ENCODE measurements around the gene FFAR3. TPM values are rescaled to one million over a fixed set of nuclear protein-coding genes. Genes with fewer than 3 reads are reported as not detected.

FFAR3 gene
- total and polyA plus RNA-seq, 7 experiments from 2014 or later: 0.31 to 0.91 (median 0.72) TPM; not detected in 4

- ATAC-seq (no peak), DNase-seq (peak in 1 of 9 donors; percentile 19)
- no peaks in the 10 kb centered on the region for H3K36me3 Mint-ChIP-seq
- no peak overlapping the region for H3K4me3 Mint-ChIP-seq
- POLR2A ChIA-PET: no interaction called here
- Histone ChIP-seq H3K4me3 (ENCODE audit: low read length) (no peak overlapping the region), H3K27ac (ENCODE audit: low read depth, low read length) (no peak overlapping the region), H3K27me3 (ENCODE audit: control insufficient read depth in 2 of 2, insufficient read depth in 2 of 2, low read length in 2 of 2) (no peaks in the 10 kb centered on the region), H3K9me3 (ENCODE audit: control insufficient read depth in 2 of 3, low read length in 3 of 3) (no peaks in the 10 kb centered on the region), H3K4me1 (ENCODE audit: control insufficient read depth in 2 of 2, insufficient read depth in 2 of 2, low read length in 2 of 2) (peaks cover 18 to 22% of the 10 kb centered on the region in 2 donors), H3K36me3 (ENCODE audit: control insufficient read depth in 2 of 3, insufficient read depth in 3 of 3, low read length in 3 of 3) (no peaks in the 10 kb centered on the region)
- H3K9me3 Mint-ChIP-seq: peaks cover 0 to 3% (median 0%) of the 10 kb centered on the region in 11 donors
- CTCF ChIA-PET: interaction anchor here (0.6 kb wide), 1 partner anchor 367 kb away, joined by 3 read pairs; no protein-coding TSS in a partner anchor
- intact Hi-C loops (cut with micrococcal nuclease): loop anchor here in 1 of 2 donors (10.0 kb wide), 1 partner anchor 200 kb away; the partner anchor contains the start of gene FXYD7
- H3K27ac Mint-ChIP-seq: no peak overlapping the region
- H3K27me3 Mint-ChIP-seq: peaks cover 0 to 17% (median 4%) of the 10 kb centered on the region in 5 donors
- peaks cover 25 to 36% (median 27%) of the 10 kb centered on the region in 7 donors for H3K4me1 Mint-ChIP-seq
These were observed 13.7 kb upstream of the FFAR3 start for GRCh38 chr19:35344511-35345031.

GRCh38 chr19:35345671-35346111 lies 12.6 kb upstream of the FFAR3 start:
- ATAC-seq: no peak
- no peaks in the 10 kb centered on the region for H3K9me3 ChIP-seq (ENCODE audit: control insufficient read depth in 2 of 3, low read length in 3 of 3)
- intact Hi-C loops (cut with micrococcal nuclease): loop anchor here (2.0 to 10.0 kb wide), 2 partner anchors 77 to 201 kb away; partner anchors contain the start of genes USF2 (in 2 of the 2) and FXYD7 (in 1 of the 2)
- peaks cover 25 to 38% (median 27%) of the 10 kb centered on the region in 7 donors for H3K4me1 Mint-ChIP-seq
- H3K27ac ChIP-seq (ENCODE audit: low read depth, low read length): no peak overlapping the region
- no peaks in the 10 kb centered on the region for H3K36me3 ChIP-seq (ENCODE audit: control insufficient read depth in 2 of 3, insufficient read depth in 3 of 3, low read length in 3 of 3)
- peaks cover 0 to 17% (median 4%) of the 10 kb centered on the region in 5 donors for H3K27me3 Mint-ChIP-seq
- DNase-seq: no peak
- H3K9me3 Mint-ChIP-seq: peaks cover 0 to 3% (median 0%) of the 10 kb centered on the region in 11 donors
- POLR2A ChIA-PET: interaction anchor here (1.2 kb wide), 1 partner anchor 142 kb away, joined by 3 read pairs; no protein-coding TSS in a partner anchor
- H3K36me3 Mint-ChIP-seq: no peaks in the 10 kb centered on the region
- H3K27me3 ChIP-seq (ENCODE audit: control insufficient read depth in 2 of 2, insufficient read depth in 2 of 2, low read length in 2 of 2): no peaks in the 10 kb centered on the region
- H3K4me3 Mint-ChIP-seq: peak overlapping the region in 4 of 10 donors; percentile 33 to 71 (median 60)
- no peak overlapping the region for H3K4me3 ChIP-seq (ENCODE audit: low read length)
- CTCF ChIA-PET: interaction anchor here (0.6 kb wide), 1 partner anchor 116 kb away, joined by 4 read pairs; no protein-coding TSS in a partner anchor
- H3K27ac Mint-ChIP-seq: peak overlapping the region in 2 of 9 donors; percentile 19 to 77
- H3K4me1 ChIP-seq (ENCODE audit: control insufficient read depth in 2 of 2, insufficient read depth in 2 of 2, low read length in 2 of 2): peaks cover 18 to 22% of the 10 kb centered on the region in 2 donors

GRCh38 chr19:35346193-35347052 lies 11.8 kb upstream of the FFAR3 start:
- ATAC-seq (peak; percentile 85), DNase-seq (peak; percentile 46 to 84 (median 70))
- peaks cover 0 to 17% (median 4%) of the 10 kb centered on the region in 5 donors for H3K27me3 Mint-ChIP-seq
- H3K36me3 Mint-ChIP-seq: no peaks in the 10 kb centered on the region
- intact Hi-C loops (cut with micrococcal nuclease): loop anchor here (2.0 to 10.0 kb wide), 2 partner anchors 78 to 202 kb away; partner anchors contain the start of genes USF2 (in 2 of the 2) and FXYD7 (in 1 of the 2)
- H3K4me3 ChIP-seq (ENCODE audit: low read length): peak overlapping the region; percentile 36
- H3K27me3 ChIP-seq (ENCODE audit: control insufficient read depth in 2 of 2, insufficient read depth in 2 of 2, low read length in 2 of 2): no peaks in the 10 kb centered on the region
- no peaks in the 10 kb centered on the region for H3K36me3 ChIP-seq (ENCODE audit: control insufficient read depth in 2 of 3, insufficient read depth in 3 of 3, low read length in 3 of 3)
- no peaks in the 10 kb centered on the region for H3K9me3 ChIP-seq (ENCODE audit: control insufficient read depth in 2 of 3, low read length in 3 of 3)
- POLR2A ChIA-PET: interaction anchor here (0.8 to 1.2 kb wide), 2 partner anchors 65 to 143 kb away, joined by 3 read pairs; no protein-coding TSS in a partner anchor
- H3K4me1 Mint-ChIP-seq: peaks cover 25 to 38% (median 27%) of the 10 kb centered on the region in 7 donors
- no peak overlapping the region for H3K27ac ChIP-seq (ENCODE audit: low read depth, low read length)
- CTCF ChIA-PET: no interaction called here
- H3K9me3 Mint-ChIP-seq: peaks cover 0 to 3% (median 0%) of the 10 kb centered on the region in 11 donors
- H3K4me3 Mint-ChIP-seq: peak overlapping the region; percentile 45 to 82 (median 63)
- peak overlapping the region in 8 of 9 donors; percentile 14 to 95 (median 78) for H3K27ac Mint-ChIP-seq
- peaks cover 18 to 22% of the 10 kb centered on the region in 2 donors for H3K4me1 ChIP-seq (ENCODE audit: control insufficient read depth in 2 of 2, insufficient read depth in 2 of 2, low read length in 2 of 2)

- peak within 1 kb of the TSS; percentile 45 to 82 (median 63) for H3K4me3 Mint-ChIP-seq
- Histone ChIP-seq H3K27me3 (ENCODE audit: control insufficient read depth in 2 of 2, insufficient read depth in 2 of 2, low read length in 2 of 2) (no peaks in the 10 kb centered on the region), H3K36me3 (ENCODE audit: control insufficient read depth in 2 of 3, insufficient read depth in 3 of 3, low read length in 3 of 3) (no peaks in the 10 kb centered on the region), H3K9me3 (ENCODE audit: control insufficient read depth in 2 of 3, low read length in 3 of 3) (no peaks in the 10 kb centered on the region), H3K4me3 (ENCODE audit: low read length) (peak within 1 kb of the TSS; percentile 36), H3K27ac (ENCODE audit: low read depth, low read length) (no peak within 1 kb of the TSS), H3K4me1 (ENCODE audit: control insufficient read depth in 2 of 2, insufficient read depth in 2 of 2, low read length in 2 of 2) (peaks cover 18 to 22% of the 10 kb centered on the region in 2 donors)
- peaks cover 0 to 3% (median 0%) of the 10 kb centered on the region in 11 donors for H3K9me3 Mint-ChIP-seq
- peak within 1 kb of the TSS in 8 of 9 donors; percentile 14 to 95 (median 78) for H3K27ac Mint-ChIP-seq
- H3K27me3 Mint-ChIP-seq: peaks cover 0 to 13% (median 4%) of the 10 kb centered on the region in 5 donors
- ATAC-seq (peak; percentile 70), DNase-seq (peak; percentile 9 to 71 (median 42))
- POLR2A ChIA-PET: interaction anchor here (0.8 kb wide), 1 partner anchor 66 kb away, joined by 3 read pairs; no protein-coding TSS in a partner anchor
- peaks cover 22 to 38% (median 27%) of the 10 kb centered on the region in 7 donors for H3K4me1 Mint-ChIP-seq
- intact Hi-C loops (cut with micrococcal nuclease): loop anchor here (2.0 to 10.0 kb wide), 2 partner anchors 79 to 203 kb away; partner anchors contain the start of genes USF2 (in 2 of the 2) and FXYD7 (in 1 of the 2)
- no peaks in the 10 kb centered on the region for H3K36me3 Mint-ChIP-seq
- CTCF ChIA-PET: interaction anchor here (2.0 kb wide), 1 partner anchor 148 kb away, joined by 4 read pairs; no protein-coding TSS in a partner anchor
These were observed 10.9 kb upstream of the FFAR3 start, which contains the start of gene FFAR1 for GRCh38 chr19:35347171-35347929. TSS of gene FFAR1 (plus strand) at chr19:35347902. CDS start at chr19:35351552, 3,650 bp downstream.

GRCh38 chr19:35347930-35348298 lies 10.3 kb upstream of the FFAR3 start:
- Mint-ChIP-seq H3K36me3 (no peaks in the 10 kb centered on the region), H3K27ac (peak overlapping the region in 6 of 9 donors; percentile 6 to 95 (median 76)), H3K4me1 (peaks cover 22 to 42% (median 30%) of the 10 kb centered on the region in 7 donors), H3K4me3 (peak overlapping the region in 9 of 10 donors; percentile 50 to 82 (median 59)), H3K9me3 (peaks cover 0 to 3% (median 0%) of the 10 kb centered on the region in 11 donors), H3K27me3 (peaks cover 0 to 11% (median 4%) of the 10 kb centered on the region in 5 donors)
- DNase-seq (no peak), ATAC-seq (no peak)
- ChIA-PET POLR2A (no interaction called here), CTCF (interaction anchor here (2.0 kb wide), 1 partner anchor 147 kb away, joined by 4 read pairs; no protein-coding TSS in a partner anchor)
- Histone ChIP-seq H3K27ac (ENCODE audit: low read depth, low read length) (no peak overlapping the region), H3K36me3 (ENCODE audit: control insufficient read depth in 2 of 3, insufficient read depth in 3 of 3, low read length in 3 of 3) (no peaks in the 10 kb centered on the region), H3K4me1 (ENCODE audit: control insufficient read depth in 2 of 2, insufficient read depth in 2 of 2, low read length in 2 of 2) (peaks cover 18 to 26% of the 10 kb centered on the region in 2 donors), H3K9me3 (ENCODE audit: control insufficient read depth in 2 of 3, low read length in 3 of 3) (no peaks in the 10 kb centered on the region), H3K4me3 (ENCODE audit: low read length) (peak overlapping the region; percentile 36), H3K27me3 (ENCODE audit: control insufficient read depth in 2 of 2, insufficient read depth in 2 of 2, low read length in 2 of 2) (no peaks in the 10 kb centered on the region)
- intact Hi-C loops (cut with micrococcal nuclease): loop anchor here (2.0 to 10.0 kb wide), 2 partner anchors 79 to 203 kb away; partner anchors contain the start of genes USF2 (in 2 of the 2) and FXYD7 (in 1 of the 2)
